HT1080 (cell line): Measurements from ENCODE around the gene PXYLP1. TPM values are rescaled to one million over a fixed set of nuclear protein-coding genes. Genes with fewer than 3 reads are reported as not detected.
A peak's percentile ranks its signal among the peaks of the same experiment; 100 is the strongest.

Experiments used
- DNase-seq: peaks from one replicate; pipeline ENCODE4 v3.0.0-alpha.2; 2015; ENCODE audit warnings: low read depth
- total RNA-seq: library from RNA; depleted of rRNA; stranded (reverse); fragments of >200 nt; shearing (Covaris generic); gene quantifications from 2 replicates; pipeline ENCODE4 v1.2.3, GENCODE V29; 2014

The PXYLP1 gene
- total RNA-seq, 1 experiment from 2014 or later = 7.7 TPM

DNA sequence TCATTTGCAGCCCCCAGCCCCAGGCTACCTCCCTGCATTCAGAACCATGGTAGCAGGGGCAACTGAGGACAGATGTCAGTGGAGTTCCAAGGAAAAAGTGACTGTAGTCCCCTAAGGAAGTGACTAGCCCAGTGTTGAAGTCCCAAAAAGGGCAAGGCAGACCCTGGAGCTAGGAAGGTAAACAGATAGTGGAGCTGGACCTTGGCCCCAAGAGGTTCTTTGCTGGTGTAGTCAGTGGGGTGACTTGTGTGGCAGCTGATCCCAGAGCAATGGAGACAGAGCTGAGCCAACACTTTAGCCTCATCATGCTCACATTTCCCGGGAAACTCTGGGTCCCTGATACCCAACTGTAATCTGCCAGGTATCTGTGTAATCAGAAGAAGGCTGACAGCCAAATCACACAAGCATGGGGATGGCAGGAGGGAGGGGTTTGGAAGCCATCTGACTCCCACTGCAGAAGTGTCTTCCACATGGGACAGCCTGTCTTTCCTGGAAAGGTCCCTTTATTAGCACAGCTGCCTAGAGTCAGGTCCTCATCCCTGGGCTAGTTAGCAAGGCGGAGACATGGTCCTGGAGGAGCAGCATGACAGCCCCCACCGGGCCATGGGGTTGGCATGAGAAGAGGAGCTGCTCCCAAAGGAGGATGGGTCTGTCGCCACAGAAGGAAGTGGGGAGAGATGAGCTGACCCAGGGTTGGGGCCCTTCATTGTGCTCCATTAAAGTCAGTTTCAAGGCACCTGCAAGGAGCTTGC, 39.8 kb downstream of the PXYLP1 start:
- no peak for DNase-seq

DNA sequence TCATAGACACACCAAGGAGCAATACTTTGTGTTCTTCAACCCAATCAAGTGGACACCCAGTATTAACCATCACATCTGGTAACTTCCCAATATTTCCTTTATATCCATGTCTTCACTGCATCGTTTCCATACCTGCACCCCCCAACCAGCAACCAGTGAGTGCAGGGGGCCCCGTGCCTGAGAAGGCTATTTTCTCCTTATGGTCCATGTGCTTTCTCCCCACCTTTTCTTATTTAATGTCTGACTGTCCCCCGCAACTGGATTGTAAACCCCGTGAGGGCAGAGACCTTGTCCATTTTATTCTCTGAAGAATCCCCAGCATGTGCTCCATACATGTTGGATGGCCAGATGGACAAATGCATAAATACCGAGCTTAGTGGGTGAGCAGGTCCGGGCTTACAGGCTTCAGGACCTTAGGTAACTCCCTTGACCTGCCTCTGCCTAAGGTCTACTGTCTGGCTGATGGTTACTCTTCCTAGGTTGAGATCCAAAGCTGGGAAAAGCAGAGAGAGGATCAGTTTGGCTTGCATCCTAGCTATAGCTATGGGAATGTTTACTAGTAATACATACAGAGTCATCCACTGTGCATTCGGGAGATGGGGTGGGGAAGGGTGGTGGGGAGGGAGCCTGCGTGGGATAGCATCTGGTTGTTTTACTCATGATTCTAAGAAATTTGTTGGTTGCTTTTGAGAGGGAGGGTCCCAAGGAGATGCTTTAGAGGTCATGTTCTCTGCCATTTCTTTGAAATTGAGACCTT, 41.5 kb downstream of the PXYLP1 start:
- DNase-seq = no peak

DNA sequence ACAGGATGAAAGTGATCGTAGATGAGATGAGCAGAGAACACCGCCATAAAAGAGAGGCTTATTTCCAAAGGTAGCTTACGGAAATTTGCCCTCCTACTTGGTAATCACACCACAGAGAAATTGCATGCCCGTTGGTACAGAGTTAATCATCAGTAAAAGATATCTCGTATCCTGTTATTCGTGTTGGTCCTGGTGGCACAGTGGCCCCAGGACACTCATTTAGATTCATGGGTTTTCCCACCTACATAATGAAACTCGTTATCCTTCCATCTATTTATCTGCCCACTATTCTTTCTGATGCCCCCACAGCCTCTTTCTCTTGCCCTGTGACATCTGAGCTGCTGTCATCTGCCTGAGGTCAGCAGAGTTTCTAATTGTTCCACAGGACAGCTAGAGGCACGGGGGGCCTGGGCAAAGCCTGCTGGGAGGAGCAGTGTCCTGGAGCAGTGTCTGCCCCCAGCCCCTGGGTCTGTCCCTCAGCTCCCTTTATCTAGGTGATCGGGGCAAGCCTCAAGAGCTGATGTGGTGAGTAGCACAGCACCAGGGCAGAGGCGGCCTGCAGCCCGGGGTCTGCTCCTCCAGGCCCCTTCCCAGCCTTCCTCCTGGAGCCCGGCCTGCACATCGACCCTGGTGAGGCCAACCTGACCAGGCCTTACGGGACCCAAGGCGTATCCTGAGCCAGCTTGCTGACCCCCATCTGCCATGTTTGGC, 42.2 kb downstream of the PXYLP1 start:
- DNase-seq = no peak

DNA sequence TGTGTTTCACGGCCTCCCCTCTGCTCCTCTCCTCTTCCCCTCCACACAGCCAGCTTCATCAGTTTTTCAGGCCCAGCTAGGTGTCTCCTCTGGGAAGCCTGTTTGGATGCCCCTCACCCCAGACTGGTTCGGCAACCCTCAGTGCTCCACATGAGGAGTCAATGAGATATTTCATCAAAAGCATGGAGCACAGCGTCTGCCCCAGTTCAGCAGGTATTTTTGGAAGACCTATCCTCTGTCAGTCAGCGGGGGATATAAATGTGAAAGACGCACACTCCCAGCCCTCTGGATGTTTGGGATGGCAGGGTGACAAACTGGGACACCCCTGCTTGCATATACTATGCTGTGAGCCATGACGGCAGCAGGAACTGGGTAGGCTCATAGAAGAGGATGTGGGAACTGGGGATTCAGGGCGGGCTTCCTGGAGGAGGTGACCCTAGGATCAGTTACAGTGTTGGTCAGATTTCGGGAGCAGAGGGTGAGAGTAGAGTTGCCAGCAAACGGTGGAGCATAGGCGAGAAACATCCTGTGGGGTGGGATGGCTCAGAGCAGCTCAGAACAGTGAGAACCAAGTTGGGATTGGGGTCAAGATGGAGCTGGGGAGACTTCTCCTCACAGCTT, 42.9 kb downstream of the PXYLP1 start:
- no peak for DNase-seq

DNA sequence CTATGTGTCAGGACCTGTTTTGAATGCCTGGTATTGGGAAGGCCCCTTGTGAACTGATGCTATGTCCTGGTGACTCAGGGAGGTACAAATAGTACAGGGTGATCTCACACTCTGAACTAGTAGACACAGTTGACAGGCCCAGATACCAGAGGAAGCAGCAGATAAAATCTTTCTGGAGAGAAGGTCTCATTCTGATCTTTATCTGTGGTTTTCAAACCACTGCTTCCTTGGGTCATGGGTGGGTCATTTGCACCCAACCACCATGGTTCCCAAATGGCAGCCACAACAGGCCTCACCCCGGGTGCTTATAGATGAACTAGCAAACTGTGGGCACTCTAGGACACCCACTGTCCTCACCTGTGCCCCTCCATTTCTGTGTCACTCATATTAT, 43.4 kb downstream of the PXYLP1 start:
- peak; percentile 64 for DNase-seq

DNA sequence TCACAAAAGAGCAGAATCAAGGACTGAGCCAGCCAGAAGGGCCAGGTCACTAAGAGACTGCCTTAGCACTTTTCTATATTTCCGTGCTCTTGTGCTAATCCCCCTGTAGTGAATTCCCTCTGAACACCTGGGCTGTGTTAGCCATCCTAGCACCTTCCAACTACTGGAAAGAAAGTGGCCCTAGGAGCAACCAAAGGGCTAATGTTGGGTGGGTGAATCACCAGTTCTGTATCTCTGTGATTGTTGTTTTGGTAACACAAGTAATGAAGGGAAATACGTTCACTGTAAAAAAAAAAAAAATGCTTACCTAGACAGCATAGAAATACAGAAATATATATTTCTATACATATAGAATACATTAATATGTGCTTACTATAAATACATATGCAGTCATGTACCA, 43.9 kb downstream of the PXYLP1 start:
- DNase-seq = no peak

DNA sequence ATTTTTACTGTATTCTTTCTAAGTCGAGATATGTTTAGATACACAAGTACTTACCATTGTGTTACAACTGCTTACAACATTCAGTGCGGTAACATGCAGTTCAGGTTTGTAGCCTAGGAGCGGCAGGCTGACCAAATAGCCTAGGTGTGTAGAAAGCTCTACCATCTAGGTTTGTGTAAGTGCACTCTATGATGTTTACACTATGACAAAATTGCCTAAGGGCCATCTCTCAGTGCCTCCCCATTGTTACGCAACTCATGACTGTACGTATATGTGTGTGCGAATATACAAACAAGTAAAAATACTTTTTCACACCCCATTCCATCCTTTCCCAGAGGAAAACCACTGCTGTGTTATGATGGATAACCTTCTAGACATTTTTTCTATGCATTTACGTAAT, 44.3 kb downstream of the PXYLP1 start:
- DNase-seq = no peak

DNA sequence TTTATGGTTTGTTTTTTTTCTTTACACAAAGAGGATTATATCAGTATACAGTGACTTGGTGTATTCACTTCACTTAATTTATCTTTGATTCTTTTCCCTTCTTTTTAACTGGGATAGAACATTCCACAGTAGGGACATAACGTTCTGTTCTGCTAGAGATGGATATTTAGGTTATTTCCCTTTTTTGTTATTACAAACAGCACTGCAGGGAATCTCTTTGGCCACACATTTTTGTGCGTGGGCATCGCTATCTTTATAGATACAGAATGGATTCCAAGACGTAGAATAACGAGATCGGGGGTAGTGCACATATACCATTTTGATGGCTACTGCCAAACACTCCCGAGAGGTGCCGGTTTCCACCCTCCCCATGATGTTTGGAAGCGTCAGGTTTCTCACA, 44.8 kb downstream of the PXYLP1 start:
- DNase-seq = no peak

DNA sequence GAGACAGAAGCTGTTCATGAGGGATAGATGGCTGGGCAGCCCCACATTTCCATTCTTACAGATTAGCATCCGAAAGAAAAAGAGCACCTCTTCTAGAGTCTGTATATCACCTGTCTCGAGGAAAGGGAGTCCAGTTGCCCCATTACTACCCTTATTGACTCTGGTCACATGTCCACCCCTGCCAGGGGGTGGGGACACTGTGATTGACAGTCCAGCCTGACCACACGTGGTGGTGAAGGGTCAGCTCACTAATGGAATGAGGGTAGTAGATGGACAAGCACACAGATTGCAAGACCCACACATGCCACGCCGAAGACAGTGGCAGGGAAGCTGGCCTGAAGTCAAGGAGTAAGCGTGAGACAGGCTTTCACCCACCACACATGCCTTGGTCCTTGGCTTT, 45.8 kb downstream of the PXYLP1 start:
- no peak for DNase-seq

DNA sequence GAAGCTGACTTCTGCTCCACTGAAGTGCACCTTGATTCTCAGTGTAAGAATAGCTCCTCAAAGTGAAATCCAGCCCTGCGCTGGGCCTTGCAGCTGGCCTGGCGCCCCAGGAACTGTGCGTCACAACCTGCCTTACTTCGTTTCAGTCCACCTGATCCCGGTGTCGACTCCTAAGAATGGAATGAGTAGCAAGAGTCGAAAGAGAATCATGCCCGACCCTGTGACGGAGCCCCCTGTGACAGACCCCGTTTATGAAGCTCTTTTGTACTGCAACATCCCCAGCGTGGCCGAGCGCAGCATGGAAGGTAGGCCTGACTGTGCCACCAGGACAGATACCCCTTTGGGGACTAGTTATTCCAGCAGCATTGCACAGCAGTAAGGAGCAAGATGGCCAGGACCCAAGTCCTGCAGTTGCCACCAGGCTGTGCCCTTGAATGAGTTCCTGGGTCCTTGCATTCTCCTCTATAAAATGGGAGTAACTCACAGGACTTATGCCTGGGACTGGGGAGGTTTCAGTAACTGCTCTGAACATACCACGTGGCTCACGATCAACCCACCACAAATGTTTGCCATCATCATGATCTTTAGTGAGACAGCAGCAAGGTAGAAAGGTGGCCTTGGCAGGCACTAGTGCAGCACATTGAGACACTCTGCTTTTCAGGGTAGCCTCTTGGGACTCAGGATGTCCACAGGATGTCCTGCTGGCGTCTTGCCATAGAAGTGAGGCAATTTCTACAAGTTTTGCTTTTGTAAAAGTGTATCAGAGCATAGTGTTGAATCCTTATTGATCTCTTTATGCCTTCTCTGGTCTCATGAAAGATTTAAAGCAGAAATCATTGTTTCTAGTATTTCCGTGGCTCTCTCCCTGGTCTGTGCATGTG, 46.8 kb downstream of the PXYLP1 start:
- DNase-seq = peak; percentile 25

DNA sequence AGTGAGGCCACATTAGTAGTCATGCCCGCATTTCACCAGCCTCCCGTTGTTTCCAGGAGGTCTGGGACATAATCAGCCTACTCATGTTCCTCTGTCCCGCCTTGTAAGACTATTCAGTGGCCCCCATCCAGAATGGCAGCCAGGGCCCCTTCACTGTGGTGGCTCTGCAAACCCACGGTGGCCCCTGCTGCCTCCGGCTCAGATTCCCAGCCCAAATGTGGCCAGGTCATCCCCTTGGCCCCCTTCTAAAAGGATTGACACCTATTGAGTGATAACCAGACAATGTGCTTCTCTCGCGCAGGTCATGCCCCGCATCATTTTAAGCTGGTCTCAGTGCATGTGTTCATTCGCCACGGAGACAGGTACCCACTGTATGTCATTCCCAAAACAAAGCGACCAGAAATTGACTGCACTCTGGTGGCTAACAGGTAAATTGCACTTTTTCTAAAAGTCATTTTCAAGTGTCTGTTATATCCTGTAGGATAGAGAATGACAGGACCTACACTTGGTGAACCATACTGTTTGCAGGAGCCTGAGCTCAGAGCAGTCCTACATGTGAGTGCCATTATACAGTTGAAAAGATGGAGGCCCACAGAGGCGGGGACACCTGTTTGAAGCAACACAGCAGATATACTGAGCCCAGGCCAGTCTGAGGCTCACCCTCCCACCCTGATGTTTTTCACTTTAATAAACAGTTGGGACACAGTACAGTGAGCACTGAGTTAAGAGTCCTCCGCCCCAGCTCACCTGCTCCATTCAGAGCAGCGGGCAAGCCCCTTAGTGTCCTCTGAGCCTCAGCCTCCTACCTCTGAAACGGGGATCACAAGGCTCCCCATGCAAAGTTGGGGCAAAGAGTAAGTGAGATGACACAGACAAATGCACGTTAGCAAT, 47.7 kb downstream of the PXYLP1 start:
- DNase-seq = peak; percentile 57

DNA sequence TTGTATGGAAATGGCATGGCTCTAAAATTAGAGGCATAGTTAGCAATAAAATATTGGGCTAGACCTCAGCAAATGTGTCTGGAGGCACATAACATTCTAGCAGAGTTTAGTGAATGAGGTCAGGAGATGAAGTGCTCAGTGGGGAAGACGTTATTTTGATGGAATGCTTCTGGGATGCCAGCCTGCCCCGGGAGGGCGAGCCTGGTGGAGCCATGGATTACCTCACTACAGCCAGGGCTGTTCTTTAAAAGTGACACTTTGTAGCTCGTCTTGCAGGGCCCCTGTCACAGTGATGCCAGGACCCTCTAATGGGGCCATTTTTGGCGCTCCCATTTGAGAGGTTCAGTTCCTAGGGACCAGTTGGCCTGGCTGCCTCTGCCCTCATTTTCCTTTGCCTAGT, 48.5 kb downstream of the PXYLP1 start:
- no peak for DNase-seq

DNA sequence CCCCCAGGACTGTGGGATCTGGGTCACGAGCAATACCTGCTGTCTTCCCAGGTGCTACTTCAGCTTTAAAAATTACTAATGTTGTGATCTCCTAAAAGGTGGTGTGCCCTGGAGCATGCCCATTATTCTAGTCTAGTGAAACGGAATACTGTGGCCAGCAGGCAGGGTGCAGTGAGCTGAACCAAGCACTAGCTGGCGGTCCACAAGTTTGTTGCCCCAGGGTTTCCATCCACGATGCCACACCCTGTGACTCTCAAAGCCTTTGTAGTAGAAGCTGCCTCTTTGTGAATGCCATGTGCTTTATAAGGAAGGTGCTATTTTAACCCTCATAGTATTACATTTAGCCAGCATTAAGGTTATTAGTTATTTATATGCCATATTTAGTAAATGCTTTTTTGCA, 49.1 kb downstream of the PXYLP1 start:
- DNase-seq = no peak

DNA sequence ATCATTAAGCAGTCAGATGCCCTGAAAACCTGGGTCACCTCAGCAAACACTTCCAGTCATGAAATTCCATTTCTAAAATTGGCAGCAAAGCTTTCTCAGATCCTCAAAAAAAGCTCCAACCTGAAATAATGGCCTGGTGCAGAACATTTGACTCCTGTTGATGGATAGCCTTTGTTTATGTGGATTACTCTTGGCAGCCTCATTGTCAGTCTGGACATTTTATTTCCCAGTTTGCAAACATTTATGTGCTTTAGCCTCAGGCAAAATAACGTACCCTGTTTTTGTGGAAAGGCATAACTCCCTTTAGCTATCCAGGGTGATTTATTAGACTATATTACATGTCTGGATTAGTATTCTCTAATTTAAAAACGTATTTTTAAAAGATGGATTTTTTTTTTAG, 53.9 kb downstream of the PXYLP1 start:
- no peak for DNase-seq

DNA sequence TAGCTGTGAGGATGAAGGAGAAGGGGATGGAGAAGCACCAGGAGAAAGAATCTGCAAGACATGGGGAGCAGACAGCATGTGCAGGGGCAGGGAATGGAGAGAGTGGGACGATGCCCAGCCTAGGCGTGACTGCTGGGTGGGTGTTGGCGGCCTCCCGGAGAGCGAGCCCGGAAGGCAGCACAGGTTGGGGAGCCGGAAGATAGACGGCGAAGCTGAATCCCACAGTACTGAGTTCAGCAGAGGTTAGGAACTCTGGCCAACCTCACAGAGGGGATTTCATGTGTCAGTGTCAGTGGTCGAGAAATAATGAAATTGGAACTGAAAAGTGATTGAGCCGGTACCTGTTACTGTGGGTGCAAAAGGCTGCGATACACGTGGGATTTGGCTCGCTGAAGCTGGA, 55.2 kb downstream of the PXYLP1 start:
- no peak for DNase-seq

DNA sequence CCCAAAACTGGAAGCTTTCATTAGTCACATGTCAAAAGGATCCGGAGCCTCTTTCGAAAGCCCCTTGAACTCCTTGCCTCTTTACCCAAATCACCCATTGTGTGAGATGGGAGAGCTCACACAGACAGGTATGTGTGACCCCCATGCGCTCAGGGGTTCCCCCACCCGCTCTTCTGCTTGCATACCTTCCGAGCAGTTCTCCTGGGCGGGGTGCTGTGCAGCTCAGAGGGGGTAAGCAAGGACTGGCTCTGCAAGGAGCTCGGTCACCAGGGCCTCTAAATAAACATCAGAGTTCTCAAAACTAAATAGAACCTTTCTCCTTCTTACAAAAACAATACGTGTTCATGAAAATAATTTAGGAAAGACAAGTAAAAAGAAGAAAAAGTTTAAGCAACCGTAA, 55.7 kb downstream of the PXYLP1 start:
- no peak for DNase-seq

DNA sequence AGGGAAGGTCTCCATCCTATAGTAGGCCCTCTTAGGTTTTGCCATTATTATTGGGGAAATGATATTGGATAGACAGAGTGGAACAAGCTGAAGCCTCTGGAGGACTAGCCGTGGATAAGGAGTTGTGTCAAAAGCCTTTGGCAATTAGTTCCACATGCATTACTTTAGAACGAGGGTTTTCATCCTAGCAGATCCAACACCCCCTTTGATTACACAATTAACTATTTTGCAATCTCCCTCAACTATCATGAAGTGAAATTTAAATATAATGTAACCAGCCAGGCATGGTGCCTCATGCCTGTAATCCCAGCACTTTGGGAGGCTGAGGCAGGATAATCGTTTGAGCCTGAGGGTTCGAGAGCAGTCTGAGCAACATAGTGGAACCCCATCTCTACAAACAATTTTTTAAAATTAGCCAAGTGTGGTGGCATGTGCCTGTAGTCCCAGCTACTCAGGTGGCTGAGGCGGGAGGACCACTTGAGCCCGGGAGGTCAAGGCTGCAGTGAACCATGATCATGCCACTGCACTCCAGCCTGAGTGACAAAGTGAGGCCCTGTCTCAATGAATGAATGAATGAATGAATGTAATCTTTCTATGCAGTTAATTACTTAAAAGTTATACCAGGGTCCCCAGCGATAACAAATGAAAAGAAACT, 56.8 kb downstream of the PXYLP1 start:
- DNase-seq = no peak

DNA sequence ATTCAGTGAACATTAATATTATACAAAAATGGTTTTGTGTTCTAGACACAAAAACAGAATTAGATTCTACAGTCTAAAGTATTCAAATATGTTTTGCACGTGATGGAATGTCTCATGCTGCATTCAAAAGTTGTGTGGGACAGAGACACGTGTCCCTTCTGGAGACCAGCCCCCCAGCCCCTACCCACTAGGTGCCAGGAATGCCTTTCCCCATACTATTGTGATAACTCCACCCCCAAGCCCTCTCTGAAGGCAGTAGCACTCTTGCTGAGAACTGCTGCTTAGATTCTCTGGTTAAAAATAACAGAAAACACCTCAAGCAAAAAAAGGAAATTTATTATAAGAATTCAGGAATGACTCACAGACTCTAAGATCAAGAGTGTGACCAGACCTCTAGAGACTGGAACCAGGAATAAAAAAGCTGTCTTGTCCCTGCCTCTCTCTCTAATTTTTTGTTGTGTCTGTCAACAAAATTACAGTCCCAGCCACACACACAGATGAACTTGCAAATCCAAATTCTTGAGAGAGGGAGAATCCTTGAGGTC, 57.7 kb downstream of the PXYLP1 start:
- DNase-seq = no peak
